GM12892 (cell line): ENCODE data around the gene EIF4G1.

Source experiments
- DNase-seq: peaks from one replicate; pipeline ENCODE4 v3.0.0; 2011; ENCODE audit not compliant: insufficient read length
- FAIRE-seq: peaks from 2 replicates; lab custom pipeline; 2011; peaks lifted over from hg19 to GRCh38; lab: Jason Lieb, UNC
- POLR2A ChIP-seq: IDR thresholded peaks from 2 replicates; pipeline ENCODE4 v1.6.1; 2011; ENCODE audit warnings: low read depth, low read length, control low read depth
- POLR2AphosphoS5 ChIP-seq: IDR thresholded peaks from 2 replicates; pipeline ENCODE4 v1.6.1; 2011; ENCODE audit warnings: low read depth, low read length, control low read depth
- TAF1 ChIP-seq: IDR thresholded peaks from 2 replicates; pipeline ENCODE4 v1.6.1; 2011; ENCODE audit warnings: low read depth, mild to moderate bottlenecking, control low read depth, low read length, borderline replicate concordance

The EIF4G1 gene

GRCh38 chr3:184362668-184363546 is 48.5 kb downstream of the EIF4G1 start:
- peak; percentile 91 for DNase-seq
- TF ChIP-seq TAF1 (peak; percentile 76; the same call in 1 of the 2 replicates), POLR2A (peak; percentile 79; the same call in 1 of the 2 replicates), POLR2AphosphoS5 (peak; percentile 80)
- FAIRE-seq, result peak; percentile 99

- DNase-seq, result no peak
- no peak for TF ChIP-seq POLR2A
- TF ChIP-seq TAF1, result no peak
- no peak for TF ChIP-seq POLR2AphosphoS5
- no peak for FAIRE-seq
Measured at GRCh38 chr3:184366619-184367289, 52.3 kb downstream of the EIF4G1 start.

- no peak for FAIRE-seq
- TF ChIP-seq TAF1, result no peak
- TF ChIP-seq POLR2A, result no peak
- TF ChIP-seq POLR2AphosphoS5, result no peak
- DNase-seq, result no peak
Measured at GRCh38 chr3:184368116-184368515, 53.7 kb downstream of the EIF4G1 start.

DNA sequence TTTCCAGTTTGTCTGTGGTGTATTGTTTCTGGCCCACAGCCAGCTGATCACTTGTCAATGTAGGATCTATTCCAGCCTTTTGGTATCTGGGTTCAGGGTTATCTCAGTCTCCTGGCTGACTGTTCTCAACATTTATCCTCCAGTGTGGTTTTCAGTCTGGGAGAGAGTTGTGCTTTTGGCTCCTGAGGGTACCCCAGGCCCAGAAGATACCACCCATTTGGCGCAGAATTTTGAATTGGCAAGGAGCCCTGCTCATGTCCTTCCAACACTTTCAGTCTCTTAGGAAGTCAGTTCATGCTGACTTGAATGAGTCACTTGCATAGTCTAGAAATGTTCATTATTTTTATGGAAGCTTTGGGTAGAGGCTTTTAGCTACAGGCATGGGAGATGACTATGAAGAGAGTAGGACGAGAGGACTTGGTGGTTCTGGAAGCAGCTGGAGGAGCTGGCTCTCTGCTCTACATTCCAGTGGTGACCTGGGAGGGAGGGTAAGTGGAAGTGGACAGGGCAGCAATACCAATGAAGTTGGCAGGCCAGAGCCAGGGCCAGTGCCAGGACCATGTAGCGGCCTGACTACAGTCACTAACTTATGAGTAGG is 54.3 kb downstream of the EIF4G1 start:
- FAIRE-seq, result no peak
- no peak for TF ChIP-seq POLR2AphosphoS5
- no peak for TF ChIP-seq TAF1
- TF ChIP-seq POLR2A, result no peak

DNA sequence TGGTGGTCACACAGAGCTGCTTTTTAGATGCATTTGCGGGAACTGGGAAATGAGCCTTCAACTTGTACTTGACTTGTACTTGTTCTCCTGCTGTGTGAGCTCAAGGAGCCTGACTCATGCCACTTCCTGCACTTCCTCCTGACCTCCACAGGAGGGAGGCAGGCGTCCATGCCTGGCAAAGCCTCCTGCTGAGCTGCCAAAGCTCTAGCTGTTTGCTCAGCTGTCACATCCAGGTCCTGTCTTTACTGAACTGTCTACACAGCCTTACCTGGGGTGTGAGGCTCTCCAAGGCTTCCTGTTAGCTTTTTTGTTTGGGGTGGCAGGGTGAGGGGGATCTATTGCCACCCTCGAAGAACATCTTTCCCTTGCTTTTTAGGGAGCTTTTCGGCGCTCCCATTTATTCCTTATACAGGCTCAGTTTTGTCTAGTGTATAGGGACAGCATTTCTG is 57.2 kb downstream of the EIF4G1 start:
- FAIRE-seq, result peak; percentile 78
- no peak for TF ChIP-seq POLR2A
- TF ChIP-seq TAF1, result no peak
- TF ChIP-seq POLR2AphosphoS5, result no peak
- peak; percentile 69 for DNase-seq

More for the DNA sequence above, 54.3 kb downstream of the EIF4G1 start:
- no peak for DNase-seq

DNA sequence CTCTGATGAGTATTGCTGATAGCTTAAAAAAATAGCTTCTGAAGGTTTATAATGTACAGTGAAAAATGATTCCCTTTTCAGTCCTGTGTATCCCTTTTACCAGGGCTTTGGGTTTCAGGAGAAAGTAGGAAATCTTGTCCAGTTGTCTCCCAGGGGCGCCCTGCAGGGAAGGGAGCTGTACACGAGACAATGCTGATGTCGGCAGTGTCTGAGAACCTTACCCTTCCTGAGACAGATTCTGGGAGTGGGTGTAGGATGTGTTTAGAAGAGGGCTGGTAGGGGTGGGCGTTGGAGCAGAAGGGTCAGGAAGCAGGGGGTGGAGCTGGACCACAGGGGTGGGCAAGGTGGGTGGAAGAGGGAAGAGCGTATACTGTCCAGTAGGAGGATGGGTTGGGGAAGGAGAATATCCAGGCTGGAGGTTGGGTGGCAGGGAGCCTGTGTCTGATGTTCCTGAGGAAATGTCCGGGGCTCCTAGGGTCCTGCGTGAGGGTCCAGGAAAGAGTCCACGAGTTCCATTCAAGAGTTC is 58.0 kb downstream of the EIF4G1 start:
- TF ChIP-seq POLR2A (no peak), POLR2AphosphoS5 (no peak)
- DNase-seq (no peak), FAIRE-seq (no peak)

DNA sequence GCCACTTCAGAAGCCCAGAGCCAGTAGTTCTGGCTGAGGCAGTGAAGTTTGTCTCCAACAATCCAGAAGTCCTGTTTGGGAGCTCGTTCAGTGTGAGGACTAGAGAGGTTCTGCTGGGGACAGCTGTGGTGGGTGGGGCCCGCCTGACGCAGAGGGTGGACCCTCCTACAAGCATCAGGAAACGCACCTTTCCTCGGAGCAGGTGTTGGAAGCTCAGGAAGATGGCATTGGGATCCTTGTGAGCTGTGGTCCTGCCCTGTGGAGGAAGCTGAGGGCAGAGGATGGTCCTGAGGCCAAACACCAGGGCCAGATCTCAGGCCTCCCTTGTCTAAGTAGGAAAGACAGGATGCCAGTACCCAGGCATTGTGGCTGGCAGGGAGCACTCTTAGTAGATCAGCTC is 58.5 kb downstream of the EIF4G1 start:
- no peak for FAIRE-seq
- TF ChIP-seq POLR2A (no peak), POLR2AphosphoS5 (no peak), TAF1 (no peak)
- no peak for DNase-seq

GRCh38 chr3:184373422-184373821 is 59.0 kb downstream of the EIF4G1 start:
- DNase-seq, result no peak
- no peak for FAIRE-seq
- TF ChIP-seq TAF1 (no peak), POLR2AphosphoS5 (no peak), POLR2A (no peak)

GRCh38 chr3:184375747-184376461 is 61.5 kb downstream of the EIF4G1 start:
- FAIRE-seq (no peak), DNase-seq (no peak)
- TF ChIP-seq POLR2AphosphoS5, result no peak
- TF ChIP-seq TAF1, result no peak
- no peak for TF ChIP-seq POLR2A

DNA sequence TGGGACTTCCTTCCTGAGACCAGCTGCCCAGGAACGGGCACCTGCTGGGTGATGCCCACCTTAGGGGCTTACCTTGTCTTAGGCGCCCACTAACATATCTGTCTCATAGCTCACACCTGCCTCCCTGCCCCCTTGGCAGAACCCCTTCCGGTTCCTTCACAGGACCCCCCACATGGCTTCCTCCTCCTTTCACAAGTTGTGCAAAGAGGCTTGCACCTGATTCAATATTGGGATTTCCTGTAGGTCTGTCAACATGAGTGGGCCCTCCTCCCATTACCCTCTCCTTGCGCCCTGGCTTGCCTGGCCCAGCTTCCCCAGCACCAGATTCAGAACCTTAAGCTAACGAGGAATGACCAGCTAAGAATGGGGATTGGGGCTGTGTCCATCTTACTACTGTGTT is 63.0 kb downstream of the EIF4G1 start:
- DNase-seq (no peak), FAIRE-seq (no peak)
- TF ChIP-seq TAF1, result no peak
- no peak for TF ChIP-seq POLR2AphosphoS5
- TF ChIP-seq POLR2A, result no peak

GRCh38 chr3:184377882-184378445 is 63.6 kb downstream of the EIF4G1 start, which contains the start of gene THPO:
Gene THPO, minus strand, starts transcription at chr3:184378207. Its CDS starts 1,948 bp downstream, at chr3:184376259.
- FAIRE-seq (no peak), DNase-seq (no peak)
- TF ChIP-seq TAF1 (no peak), POLR2A (no peak), POLR2AphosphoS5 (no peak)
